Skin epidermis (tissue), 12 donors: Measurements from ENCODE around the gene PLA2G6.
"Not testable (repeated sequence)": the region's sequence is repeated elsewhere in the genome, so short reads cannot be mapped to it uniquely, and the experiment has no call there.

Experiments used
- H3K27ac ChIP-seq, 21 experiments: fragments of 200-600 bp; sonication (generic) in 11 of 21; one replicate each; pipeline ENCODE4 v1.5.0; 2020; ENCODE audit warnings: mild to moderate bottlenecking in 3 of 21, inconsistent platforms in 2 of 21, moderate library complexity in 2 of 21
- H3K4me3 ChIP-seq, 7 experiments: fragments of 200-600 bp; sonication (generic) in 2 of 7; one replicate each; pipeline ENCODE4 v1.5.0; 2020; ENCODE audit warnings: inconsistent platforms in 2 of 7, mild to moderate bottlenecking in 2 of 7, moderate library complexity in 1 of 7

Gene PLA2G6

DNA sequence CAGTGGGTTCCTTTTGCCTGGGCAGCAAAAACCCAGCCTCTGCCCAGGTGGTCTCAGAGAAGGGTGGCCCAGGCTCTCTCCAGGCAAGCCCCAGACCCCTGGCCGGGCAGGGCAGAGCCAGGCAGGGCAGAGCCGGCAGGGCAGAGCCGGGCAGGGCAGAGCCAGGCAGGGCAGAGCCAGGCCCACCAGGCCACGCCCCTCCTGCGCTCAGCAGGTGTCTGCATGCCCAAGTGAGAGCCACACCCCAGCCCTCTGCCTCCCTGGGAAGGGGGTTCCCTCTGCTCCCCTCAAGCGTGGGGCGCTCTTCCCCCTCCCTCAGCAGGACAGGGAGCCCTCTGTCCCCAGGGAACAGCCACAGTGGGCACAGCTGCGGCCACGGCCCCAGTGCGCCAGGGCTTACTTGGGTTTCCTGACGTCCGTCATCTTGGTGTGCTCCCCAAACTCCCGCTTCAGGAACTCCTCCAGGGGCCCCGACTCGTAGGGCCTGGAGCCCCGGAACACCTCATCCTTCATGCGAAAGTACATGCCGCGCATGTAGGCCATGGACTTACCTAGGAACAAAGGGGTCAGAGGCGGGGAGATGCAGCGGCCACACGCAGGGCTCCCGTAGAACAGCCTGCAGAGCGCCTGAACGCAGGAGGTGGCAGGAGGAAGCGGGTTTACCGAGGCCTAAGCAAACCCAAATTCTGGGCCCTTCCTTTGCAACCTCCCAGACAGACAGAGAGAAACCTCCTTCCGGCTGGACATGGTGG lies 61.1 kb downstream of the PLA2G6 start:
- no peak overlapping the region for H3K4me3 ChIP-seq
- H3K27ac ChIP-seq, result peak overlapping the region in 8 of 21 experiments; percentile 5 to 61 (median 30)

DNA sequence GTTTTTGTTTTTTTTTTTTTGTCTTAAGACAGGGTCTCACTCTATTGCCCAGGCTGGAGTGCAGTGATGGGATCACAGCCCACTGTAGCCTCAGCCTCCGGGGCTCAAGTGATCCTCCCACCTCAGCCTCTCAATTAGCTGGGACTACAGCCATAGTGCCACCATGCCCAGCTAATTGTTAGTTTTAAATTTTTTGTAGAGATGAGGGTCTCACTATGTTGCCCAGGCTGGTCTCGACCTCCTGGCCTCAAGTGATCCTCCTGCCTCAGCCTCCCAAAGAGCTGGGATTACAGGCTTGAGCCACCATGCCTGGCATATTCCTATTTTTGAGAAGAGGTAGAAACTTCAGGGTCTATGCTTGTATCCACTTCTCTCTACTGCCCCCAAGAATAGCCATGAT lies 62.9 kb downstream of the PLA2G6 start:
- not testable (repeated sequence) for H3K27ac ChIP-seq, H3K4me3 ChIP-seq

DNA sequence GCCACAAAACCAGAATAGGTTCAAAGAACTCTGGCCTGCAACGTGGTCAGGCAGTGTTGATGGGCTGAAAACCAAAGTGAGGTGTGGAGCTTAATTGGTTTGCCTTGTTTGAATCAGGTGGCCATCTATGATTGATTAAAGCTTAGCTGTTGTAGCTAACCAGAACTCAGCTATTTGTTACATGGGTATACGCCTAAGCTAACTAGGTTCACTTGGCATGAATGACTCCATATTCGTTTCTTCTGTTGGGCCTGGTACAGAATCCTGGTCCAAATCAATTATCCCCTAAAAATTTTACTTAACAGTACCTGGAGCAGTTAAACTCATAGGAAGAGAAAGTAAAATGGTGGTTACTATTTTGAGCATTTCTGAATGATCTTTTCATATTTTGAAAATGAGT lies 63.4 kb downstream of the PLA2G6 start:
- no peak overlapping the region for H3K27ac ChIP-seq
- H3K4me3 ChIP-seq, result no peak overlapping the region

DNA sequence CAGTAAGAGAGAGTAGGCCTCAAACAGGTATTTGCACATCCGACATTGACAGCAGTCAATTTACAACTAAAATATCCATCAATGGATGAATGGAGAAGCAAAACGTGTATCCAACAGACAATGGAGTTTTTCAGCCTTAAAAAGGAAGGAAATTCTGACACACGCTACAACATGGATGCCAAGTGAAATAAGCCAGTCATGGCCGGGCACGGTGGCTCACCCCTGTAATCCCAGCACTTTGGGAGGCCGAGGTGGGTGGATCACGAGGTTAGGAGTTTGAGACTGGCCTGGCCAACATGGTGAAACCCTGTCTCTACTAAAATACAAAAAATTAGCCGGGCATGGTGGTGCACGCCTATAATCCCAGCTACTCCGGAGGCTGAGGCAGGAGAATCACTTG lies 64.1 kb downstream of the PLA2G6 start:
- H3K27ac ChIP-seq, H3K4me3 ChIP-seq: not testable (repeated sequence)

DNA sequence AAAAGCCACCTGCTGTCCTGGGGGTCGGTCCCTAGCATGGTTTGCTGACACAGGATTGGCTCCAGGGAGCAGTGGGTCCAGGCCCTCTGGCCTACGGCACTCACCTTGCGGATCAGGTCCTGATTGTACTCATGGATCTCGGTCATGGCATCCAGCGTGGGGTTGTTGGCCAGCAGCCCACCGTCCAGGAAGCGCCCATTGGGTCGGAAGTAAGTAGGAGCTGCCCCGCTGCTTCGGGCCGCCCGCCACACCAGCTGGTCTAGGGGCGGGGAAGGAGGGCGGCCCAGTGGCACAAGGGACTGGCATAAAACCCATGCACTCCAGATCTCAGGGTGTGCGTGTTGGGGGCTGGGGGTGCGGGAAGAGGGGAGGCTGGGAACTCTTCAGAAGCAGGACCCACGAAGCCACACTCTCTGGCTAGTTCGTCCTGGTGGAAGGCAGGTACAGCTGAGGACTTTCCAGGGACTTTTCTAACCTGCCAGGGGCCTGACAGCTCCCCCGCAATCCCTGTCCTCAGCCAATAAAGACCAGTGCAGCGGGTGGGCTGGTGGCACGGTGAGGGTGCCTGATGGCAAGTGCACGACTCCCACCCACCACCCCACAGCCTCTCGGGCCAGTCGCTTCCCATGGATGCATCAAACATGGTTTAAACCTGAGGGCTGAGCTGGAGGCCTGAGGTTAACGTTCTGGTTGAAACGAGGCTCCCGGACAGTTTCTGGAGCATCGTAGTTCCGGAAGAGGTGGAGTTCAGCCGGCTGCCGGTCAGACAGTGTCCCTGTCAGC lies 66.0 kb downstream of the PLA2G6 start:
- Histone ChIP-seq H3K27ac (no peak overlapping the region), H3K4me3 (no peak overlapping the region)

DNA sequence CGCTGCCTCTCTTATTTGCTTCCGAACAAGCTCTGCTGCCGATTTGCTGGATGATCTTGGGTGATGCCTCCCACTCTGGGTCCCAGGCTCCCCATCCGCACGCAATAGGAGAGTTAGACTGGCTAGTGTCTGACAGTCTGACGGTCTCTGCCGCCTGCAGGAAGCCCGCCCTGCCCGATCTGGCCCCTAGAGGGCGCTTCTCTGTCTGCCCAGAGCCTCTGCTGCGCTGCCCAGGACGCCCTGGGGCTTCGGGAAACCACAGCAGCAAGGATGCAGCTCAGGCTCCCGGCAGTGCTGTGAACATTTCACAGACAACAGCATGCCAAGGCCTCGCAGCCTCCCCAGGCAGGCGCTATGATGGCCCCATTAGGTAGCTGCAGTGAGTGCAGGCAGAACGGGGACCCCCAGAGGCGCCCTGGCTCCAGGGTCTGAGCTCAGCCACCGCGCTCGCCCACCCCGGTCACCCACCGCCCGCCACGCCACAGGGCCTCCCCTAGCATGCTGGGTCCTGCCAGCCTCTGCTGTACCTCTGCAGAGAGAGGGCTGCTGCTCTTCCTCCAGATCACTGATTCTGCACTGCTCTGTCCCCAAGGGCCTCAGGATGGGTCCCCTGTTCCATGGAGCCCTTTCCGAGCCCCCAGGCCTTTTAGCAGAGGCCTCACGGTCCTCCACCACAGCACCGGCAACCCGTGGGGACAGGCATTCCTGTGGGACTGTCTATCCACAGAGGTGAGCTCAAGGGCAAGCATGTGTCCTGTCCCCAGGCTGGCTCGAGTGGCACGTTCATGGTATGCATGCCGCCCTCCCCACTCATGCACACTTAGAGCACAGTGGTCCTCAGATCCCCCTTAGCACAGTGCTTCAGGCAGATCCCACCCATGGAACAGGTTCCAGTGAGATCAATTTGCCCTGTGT lies 66.9 kb downstream of the PLA2G6 start:
- H3K27ac ChIP-seq, result no peak overlapping the region

DNA sequence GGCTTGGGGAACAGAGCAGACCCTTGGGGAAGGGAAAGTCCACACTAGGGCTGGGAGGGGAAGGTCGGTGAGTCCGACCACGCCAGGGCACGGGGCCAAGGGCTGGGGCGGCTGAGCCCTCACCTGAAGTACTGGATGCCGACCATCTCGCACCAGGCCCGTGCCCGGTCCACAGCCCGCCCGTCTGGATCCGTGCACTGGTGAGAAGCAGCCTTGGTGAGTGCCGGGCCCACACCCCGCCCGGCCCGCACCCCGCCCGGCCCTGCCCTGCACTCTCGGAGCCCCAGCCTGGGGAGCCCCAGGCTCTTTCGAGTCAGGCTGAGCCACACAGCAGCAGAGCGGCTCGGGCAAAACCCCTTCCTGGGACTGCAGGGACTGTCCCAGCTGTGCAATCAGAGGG lies 69.2 kb downstream of the PLA2G6 start:
- Histone ChIP-seq H3K27ac (no peak overlapping the region), H3K4me3 (no peak overlapping the region)

More for the DNA sequence above, 66.9 kb downstream of the PLA2G6 start:
- H3K4me3 ChIP-seq, result no peak overlapping the region

DNA sequence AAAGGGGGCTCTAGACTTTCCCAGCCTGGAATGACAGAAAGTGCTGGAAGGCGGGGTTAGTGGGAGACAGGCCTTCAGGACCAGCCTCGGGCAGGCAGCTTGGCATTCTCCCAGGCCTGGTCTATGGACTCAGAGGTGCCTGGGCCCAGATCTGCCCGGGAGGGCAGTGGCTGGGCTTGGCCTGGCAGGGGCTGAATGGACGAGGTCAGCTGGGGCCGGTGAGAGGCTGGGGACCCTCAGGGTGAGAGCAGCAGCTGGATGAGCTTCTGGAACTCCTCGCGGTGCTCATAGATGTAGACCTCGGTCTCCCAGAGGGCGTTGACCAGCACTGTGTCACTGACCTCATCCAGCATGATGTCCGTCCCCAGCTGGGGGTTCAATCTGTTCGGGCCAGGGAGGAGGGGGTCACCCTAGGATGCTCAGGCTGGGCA lies 69.7 kb downstream of the PLA2G6 start:
- Histone ChIP-seq H3K4me3 (no peak overlapping the region), H3K27ac (no peak overlapping the region)

DNA sequence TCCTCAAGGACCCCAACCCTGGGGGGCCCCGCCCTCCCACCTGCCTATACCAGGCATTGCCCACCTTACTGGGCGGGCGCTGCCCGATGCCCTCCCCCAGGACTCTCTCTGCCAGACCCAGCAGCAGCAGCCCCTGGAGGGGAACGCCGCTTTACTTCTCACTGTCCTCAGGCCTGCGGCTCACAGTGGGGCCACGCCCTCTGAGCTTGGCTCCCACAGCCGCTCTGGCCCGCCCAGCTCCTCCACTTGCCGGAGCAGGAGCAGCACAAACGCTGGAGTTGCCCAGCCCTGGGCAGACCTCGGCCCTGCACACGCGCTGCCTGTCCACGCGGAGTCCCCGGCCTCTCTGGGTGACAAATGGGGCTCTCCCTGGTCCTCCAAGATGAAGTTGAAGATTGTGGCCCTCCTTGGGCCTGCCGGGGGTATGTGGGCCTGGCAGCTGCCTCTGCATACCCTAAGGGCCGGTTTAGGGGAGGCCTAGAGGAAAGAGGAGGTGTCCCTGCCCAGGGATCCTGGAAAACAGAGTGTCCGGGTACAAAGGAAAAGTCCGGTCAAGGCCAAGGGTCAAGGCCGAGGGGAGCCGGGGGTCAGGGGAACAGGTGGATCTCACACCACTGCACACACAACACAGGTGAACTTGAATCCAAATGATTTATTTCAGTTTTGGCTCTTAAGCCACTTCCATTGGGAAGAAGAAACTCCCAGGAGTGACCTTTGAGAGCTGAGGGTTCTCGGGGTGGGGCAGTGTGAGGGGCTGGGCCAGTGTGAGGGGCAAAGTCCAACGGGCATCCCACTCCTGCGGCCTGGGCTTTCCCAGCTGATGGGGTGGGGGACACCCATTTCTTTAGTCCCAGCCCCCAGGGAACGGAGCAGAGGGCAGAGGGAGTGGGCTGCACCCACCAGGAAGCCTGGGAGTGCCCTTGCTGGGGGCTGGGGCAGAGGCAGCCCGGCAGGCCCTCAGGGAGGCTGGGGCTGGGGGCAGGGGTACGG lies 70.5 kb downstream of the PLA2G6 start:
- Histone ChIP-seq H3K27ac (peak overlapping the region in 3 of 21 experiments; percentile 5 to 57 (median 32)), H3K4me3 (no peak overlapping the region)

DNA sequence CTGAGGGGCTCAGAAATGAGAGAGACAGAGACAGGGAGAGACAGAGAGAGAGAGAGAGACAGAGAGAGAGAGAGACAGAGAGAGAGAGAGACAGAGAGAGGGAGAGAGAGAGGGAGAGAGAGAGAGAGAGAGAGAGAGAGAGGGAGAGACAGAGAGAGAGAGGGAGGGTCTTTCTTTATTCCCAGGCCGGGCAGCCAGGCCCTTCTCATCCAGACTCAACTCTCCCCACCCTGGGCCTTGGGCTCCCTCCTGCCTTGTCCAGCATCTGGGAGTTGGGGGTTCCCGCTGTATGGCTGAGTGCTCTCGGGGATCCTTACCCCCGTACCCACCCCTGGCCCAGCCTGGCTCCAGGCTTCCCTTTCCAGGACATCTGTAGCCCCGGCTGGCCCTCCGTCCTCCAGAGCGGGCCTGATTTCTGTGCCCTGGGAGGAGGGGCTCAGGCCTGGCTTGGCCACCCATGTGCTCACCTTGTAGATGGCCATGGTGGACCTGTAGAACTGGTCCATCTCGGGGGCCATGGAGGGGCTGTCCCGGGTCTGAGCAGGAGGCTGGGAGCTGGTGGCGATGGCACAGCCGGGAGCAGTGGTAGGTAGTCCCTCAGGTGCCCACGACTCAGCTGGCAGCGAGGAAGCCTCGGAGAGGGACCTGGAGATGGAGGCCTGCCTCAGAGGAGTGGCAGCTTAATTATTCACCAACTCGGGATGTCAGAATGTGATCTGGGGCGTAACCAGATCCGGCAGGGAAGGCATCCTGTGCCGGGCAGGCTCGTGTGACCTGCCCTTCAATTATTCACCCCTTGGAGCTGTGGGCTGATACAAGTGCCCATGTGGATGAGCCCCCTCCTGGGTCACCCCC lies 71.4 kb downstream of the PLA2G6 start, which contains the start of gene BAIAP2L2:
Gene BAIAP2L2 (minus strand): TSS at position 677 of the 855 bp plus-strand sequence. CDS start 159 bp downstream, at position 518.
- peak within 1 kb of the TSS in 3 of 21 experiments; percentile 5 to 57 (median 32) for H3K27ac ChIP-seq
- no peak within 1 kb of the TSS for H3K4me3 ChIP-seq

DNA sequence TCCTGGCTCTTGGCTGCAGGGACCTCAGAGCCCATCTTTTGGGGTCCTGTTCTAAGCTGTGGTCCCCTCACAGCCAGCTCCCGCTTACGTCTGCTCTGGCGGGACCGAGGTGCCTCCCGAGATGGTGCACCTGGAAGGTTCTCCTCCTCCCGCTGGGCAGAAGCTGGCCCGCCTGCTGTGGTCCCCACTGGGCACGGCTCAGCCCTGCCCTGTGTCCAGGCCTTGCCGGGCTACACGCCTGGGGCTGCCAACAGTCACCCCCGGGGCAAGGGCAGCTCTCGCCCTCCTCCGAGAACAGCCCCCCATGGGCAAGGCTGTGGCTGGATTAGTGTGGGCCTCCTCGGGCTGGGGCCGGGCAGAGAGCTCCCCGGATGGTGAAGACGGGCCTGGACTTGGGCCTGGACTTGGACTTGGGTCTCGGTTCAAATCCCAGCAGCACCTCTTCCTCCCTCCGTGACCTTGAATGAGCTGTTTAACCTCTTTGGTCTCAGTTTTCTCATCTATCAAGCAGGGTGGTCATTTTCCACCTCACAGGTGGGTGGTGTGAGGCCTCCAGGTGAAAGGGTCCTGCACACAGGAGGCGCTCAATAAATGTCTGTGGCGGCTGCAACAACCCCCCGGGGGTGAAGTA lies 72.1 kb downstream of the PLA2G6 start:
- H3K4me3 ChIP-seq, result no peak overlapping the region

DNA sequence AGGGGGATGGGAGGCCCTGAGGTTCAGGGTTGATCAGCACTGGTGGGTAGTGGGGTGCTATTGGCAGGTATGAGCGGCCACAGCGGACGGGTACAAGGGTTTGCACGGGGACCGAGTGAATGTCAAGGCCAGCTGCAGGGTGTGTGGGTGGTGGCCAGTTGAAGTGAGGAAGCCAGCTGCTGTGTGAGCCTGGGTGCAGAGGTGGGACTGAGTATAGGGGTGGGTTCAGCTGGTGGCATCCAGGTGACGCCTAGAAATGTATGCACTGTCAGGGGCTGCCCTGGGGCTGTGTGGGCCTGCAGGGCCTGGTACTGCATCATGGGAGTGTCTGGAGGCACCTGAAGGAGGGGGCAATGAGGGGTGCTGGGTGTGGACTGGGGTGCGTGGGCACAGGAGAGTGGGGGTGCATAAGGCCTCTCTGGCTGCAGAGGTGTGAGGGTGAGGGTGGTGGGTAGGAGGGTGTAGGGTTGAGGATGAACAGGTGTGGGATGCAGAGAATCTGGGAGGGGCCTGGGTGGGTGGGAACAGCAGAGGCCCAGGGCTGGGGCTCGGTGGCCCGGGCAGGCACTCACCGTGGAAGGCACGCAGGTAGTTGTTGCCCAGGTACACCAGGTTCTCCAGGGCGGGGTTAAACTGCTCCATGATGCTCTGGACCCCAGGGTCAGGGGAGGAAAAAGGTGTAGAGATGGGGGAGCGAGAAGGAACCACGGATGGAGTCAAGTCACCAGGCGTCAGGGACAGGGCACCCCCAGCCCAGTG lies 72.9 kb downstream of the PLA2G6 start:
- Histone ChIP-seq H3K4me3 (no peak overlapping the region), H3K27ac (peak overlapping the region in 1 of 21 experiments; percentile 11)

More for the DNA sequence above, 72.1 kb downstream of the PLA2G6 start:
- no peak overlapping the region for H3K27ac ChIP-seq

DNA sequence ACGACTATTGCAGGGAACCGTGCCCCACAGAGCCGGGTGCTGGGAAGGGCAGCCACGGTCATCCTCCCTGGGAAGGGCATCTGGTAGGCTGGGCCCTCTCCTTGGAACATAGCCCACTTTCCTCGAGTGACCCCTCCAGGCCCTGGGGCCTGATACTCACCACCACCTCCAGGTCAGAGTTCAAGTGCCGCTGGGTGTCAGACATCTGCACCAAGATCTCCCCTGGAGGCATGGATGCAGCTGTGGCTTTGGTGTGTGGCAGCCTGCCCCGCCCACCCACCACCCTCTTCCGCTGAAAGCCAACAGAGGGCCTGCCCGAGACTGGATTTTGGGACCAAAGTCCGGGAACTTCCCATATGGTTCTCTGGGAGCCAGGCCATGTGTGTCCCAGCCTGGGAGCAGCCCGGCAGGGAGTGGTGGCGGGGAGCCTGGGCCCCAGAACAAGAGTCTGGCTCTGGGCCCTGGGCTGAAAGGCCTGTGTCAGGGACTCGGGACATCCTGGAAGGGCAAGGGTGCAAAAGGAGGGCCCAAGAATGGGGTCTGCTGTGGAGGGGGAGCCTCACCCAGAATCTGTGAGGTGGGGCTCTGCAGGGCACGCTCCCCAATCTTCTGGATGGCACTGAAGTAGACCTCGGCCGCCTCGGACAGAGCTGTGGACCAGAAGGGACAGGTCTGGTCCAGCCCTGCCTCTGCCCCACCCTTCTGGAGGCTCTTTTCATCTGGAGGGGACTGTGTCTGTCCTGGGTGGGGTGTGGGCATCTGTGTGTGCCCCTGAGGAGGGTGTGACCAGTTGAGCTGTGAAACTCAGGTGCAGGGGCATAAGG lies 73.7 kb downstream of the PLA2G6 start:
- H3K4me3 ChIP-seq, result no peak overlapping the region

DNA sequence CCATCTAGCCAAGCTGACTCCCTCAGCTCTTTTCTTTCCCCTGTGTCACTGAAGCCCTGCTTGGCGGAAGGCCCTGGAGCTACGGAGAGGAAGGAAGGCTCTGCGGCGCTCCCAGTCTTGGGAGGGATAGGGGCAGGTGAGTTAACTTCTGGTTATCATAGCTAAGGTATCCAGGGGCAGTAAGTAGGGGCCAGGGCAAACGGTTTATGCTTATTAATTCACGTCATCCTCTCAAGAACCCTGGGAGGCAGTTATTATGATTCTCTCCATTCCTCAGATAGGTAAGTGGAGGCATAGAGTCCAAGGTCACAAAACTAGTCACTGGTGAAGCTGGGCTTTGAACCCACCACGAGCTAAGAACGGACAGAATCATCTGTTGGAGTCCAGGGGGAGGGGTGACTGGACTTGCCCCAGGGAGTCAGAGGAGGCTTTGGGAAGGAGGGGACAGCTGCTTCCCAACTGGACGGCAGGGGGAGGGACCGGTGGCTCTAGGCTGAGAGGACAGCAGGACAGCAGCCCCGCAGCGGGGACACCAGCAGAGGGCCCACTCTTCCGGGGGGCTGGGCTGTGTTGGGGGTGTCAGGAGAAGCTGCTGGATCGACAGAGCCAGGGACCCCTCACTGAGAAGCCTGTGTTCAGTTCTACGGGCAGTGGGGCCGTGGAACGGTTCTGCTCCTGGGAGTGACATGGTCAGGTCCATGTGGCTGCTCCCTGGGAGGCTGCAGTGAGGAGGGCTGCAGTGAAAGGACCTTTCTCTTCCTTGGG lies 74.6 kb downstream of the PLA2G6 start:
- Histone ChIP-seq H3K4me3 (no peak overlapping the region), H3K27ac (peak overlapping the region in 3 of 21 experiments; percentile 7 to 18 (median 11))

More for the DNA sequence above, 73.7 kb downstream of the PLA2G6 start:
- H3K27ac ChIP-seq, result peak overlapping the region in 4 of 21 experiments; percentile 7 to 18 (median 10)

DNA sequence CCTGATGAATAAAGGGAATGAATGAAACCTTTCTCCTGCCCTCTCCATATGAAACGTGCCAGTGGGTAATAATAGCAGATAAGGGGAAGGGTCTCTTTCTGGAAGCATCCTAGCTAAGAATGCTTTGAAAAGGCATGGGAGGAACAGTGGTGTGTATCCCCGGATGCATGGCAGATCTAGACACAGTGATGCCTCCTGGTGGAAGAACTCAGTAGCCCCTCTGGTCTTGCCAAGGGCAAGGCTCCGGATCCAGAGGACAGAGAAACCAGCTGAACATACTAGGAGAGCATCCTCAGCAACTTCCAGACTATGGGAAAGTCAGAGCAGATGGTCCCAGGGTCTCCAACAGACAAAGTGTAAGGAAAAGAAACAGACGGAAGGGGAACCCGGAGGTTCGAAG lies 77.5 kb downstream of the PLA2G6 start:
- H3K27ac ChIP-seq, result no peak overlapping the region

More for the DNA sequence above, 77.5 kb downstream of the PLA2G6 start:
- H3K4me3 ChIP-seq, result no peak overlapping the region
